HEK293T (cell line): ENCODE results near the gene MYNN.

ENCODE experiments used
- ELF4 ChIP-seq: fragments of 450-650 bp; IDR thresholded peaks from 2 replicates; pipeline ENCODE4 v1.6.1; 2017; ENCODE audit warnings: antibody characterized with exemption
- FOXA1 ChIP-seq: fragments of 450-650 bp; IDR thresholded peaks from 2 replicates; pipeline ENCODE4 v1.6.1; 2016; ENCODE audit warnings: mild to moderate bottlenecking
- FOXM1 ChIP-seq: fragments of 450-650 bp; IDR thresholded peaks from 2 replicates; pipeline ENCODE4 v1.6.1; 2017; ENCODE audit warnings: mild to moderate bottlenecking, borderline replicate concordance

GRCh38 chr3:169751875-169752274, 21.3 kb upstream of the MYNN start:
- TF ChIP-seq ELF4 (no peak), FOXM1 (no peak), FOXA1 (no peak)
